Dedifferentiated amniotic fluid mesenchymal stem cell (primary cell): ENCODE data around the gene TPRN.

Experiments used
- DNase-seq: peaks from one replicate; pipeline ENCODE4 v3.0.0-alpha.2; 2016; ENCODE audit errors: extremely low spot score

Gene TPRN

GRCh38 chr9:137161558-137162486 is 38.7 kb downstream of the TPRN start:
- DNase-seq, result no peak

GRCh38 chr9:137160716-137161557 is 39.6 kb downstream of the TPRN start:
- DNase-seq, result no peak

GRCh38 chr9:137160054-137160425 is 40.5 kb downstream of the TPRN start:
- no peak for DNase-seq

GRCh38 chr9:137159105-137160053 is 41.2 kb downstream of the TPRN start:
- DNase-seq, result no peak

- no peak for DNase-seq
Observed at GRCh38 chr9:137158625-137159024, 41.9 kb downstream of the TPRN start.

- DNase-seq, result no peak
Observed at GRCh38 chr9:137157618-137158415, 42.7 kb downstream of the TPRN start.

GRCh38 chr9:137156567-137157375 is 43.8 kb downstream of the TPRN start:
- no peak for DNase-seq

- no peak for DNase-seq
Observed at GRCh38 chr9:137152844-137153405, 47.6 kb downstream of the TPRN start.

- DNase-seq, result no peak
Observed at GRCh38 chr9:137150617-137151457, 49.7 kb downstream of the TPRN start.

GRCh38 chr9:137149942-137150616 is 50.5 kb downstream of the TPRN start:
- DNase-seq, result no peak

- DNase-seq, result no peak
Observed at GRCh38 chr9:137149363-137149762, 51.2 kb downstream of the TPRN start.

- no peak for DNase-seq
Observed at GRCh38 chr9:137148661-137149060, 51.9 kb downstream of the TPRN start.

GRCh38 chr9:137148242-137148641 is 52.3 kb downstream of the TPRN start:
- no peak for DNase-seq

GRCh38 chr9:137147793-137148160 is 52.8 kb downstream of the TPRN start:
- DNase-seq, result no peak

- DNase-seq, result no peak
Observed at GRCh38 chr9:137147091-137147792, 53.3 kb downstream of the TPRN start.

- DNase-seq, result no peak
Observed at GRCh38 chr9:137146527-137146918, 54.0 kb downstream of the TPRN start.

- no peak for DNase-seq
Observed at GRCh38 chr9:137145731-137146526, 54.6 kb downstream of the TPRN start.
